Dendritic cell treated with granulocyte-macrophage colony-stimulating factor and Interleukin-4, amounts not matched to agents 40 ng/mL and 50 ng/mL, for 4 days (primary cell): Measurements from ENCODE around the gene SLC23A3.

Experiments used
- H3K27ac Mint-ChIP-seq: one replicate; pipeline ENCODE4 v1.8.0; 2022; ENCODE audit warnings: mild to moderate bottlenecking, mixed read lengths
- H3K27me3 Mint-ChIP-seq: one replicate; pipeline ENCODE4 v1.8.0; 2022; ENCODE audit warnings: mild to moderate bottlenecking, mixed read lengths
- H3K36me3 Mint-ChIP-seq: one replicate; pipeline ENCODE4 v1.8.0; 2022; ENCODE audit warnings: low read depth, mixed read lengths
- H3K4me1 Mint-ChIP-seq: one replicate; pipeline ENCODE4 v1.8.0; 2022; ENCODE audit warnings: low read depth, mixed read lengths
- H3K4me3 Mint-ChIP-seq: one replicate; pipeline ENCODE4 v1.8.0; 2022; ENCODE audit warnings: mild to moderate bottlenecking, moderate library complexity, mixed read lengths
- H3K9me3 Mint-ChIP-seq: one replicate; pipeline ENCODE4 v1.8.0; 2022; ENCODE audit warnings: mixed read lengths
- intact Hi-C: fragments of 100-400 bp; cut with micrococcal nuclease; formaldehyde crosslinking; loops from one replicate; pipeline ENCODE4 v1.15.0; 2022

The SLC23A3 gene

DNA sequence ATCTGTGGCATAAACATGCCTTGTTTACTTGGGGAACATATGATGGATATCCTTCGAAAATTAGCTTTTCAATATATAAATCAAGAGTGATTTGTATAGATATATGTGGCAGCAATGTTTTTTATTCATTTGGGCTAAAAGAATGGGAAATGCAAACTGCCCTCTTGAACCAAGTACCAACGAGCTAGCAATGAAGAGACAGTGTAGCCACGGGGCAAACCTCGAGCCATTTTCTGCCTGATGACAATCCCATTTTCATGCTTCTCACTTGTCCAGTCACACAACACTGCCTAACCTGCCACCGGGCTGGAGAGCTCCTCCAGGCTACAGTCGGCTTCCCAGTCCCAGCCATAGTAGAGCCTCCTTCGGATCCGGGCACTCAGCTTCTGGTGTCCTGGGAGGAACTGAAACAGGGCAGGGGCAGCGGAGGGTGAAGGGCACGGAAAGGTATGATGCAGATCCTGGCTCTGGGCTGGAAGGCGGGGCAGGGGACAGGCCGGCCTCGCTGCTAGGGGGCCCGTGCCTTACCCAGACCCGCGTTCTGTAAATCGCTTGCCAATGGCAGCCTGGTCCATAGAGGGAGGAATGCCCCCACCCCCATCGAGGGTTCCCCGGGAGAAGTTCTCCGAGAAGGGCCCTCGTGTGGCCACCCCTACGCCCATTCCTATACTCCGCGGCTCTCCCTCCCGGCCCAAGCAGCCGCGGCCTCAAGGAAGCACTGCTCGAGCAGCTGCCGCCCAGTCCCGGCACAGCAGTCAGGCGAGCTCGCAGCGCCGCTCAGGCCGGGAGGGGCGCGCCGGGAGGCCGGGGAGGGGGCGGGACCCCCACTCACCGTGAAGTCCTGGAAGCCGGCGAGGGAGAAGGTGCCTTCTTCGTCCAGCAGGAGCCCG is 6.3 kb upstream of the SLC23A3 start:
- intact Hi-C loops, result loop anchor here (1.0 to 10.0 kb wide), 2 partner anchors 16 to 209 kb away; partner anchors contain the start of genes DNPEP and NHEJ1
- H3K27me3 Mint-ChIP-seq, result no peaks in the 10 kb centered on the region
- H3K9me3 Mint-ChIP-seq, result no peaks in the 10 kb centered on the region
- peaks cover 84% of the 10 kb centered on the region for H3K4me1 Mint-ChIP-seq
- H3K4me3 Mint-ChIP-seq, result peak overlapping the region; percentile 88
- peaks cover 92% of the 10 kb centered on the region for H3K36me3 Mint-ChIP-seq
- peak overlapping the region; percentile 99 for H3K27ac Mint-ChIP-seq

DNA sequence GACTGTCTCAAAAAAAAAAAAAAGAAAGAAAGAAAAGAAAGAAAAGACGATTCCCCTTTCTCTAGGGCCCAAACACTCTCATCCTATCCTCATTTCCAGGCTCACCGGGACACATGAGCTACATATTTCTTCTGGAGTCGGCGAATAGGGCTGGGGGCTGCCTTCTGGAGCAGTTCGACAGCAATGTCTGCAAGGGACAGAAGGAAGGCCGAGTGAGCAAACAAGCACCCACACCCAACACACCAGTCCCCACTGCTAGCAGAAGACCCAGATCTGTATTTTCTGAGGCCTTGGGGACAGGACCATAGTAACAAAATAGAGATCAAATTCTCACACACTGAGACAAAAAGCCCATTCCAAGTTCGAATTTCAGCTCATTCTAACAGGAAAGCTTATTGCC is 5.7 kb upstream of the SLC23A3 start:
- Mint-ChIP-seq H3K36me3 (peaks cover 89% of the 10 kb centered on the region), H3K4me3 (peak overlapping the region; percentile 88), H3K27me3 (no peaks in the 10 kb centered on the region), H3K27ac (no peak overlapping the region), H3K9me3 (no peaks in the 10 kb centered on the region), H3K4me1 (peaks cover 80% of the 10 kb centered on the region)
- intact Hi-C loops, result loop anchor here (10.0 kb wide), 1 partner anchor 209 kb away; the partner anchor contains the start of gene DNPEP

DNA sequence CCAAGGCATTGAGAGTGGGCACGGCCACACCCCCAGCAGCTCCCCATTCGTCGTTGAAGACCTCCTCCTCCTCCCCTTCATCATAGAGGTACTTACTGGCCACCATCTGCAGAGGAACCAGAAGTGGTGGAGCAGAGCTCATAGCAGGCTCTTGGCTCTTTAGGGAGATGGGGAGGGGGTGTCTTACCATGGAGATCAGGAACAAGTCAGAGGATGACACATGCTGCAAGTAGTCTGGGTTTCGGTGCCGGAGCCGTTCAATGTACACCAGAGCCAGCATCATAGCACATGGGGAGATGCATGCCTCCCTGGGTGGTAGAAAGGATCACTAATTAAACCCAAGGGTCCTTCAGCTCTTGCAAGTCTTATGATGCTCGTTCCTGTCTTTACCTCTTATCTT is 5.0 kb upstream of the SLC23A3 start:
- intact Hi-C loops, result loop anchor here (10.0 kb wide), 1 partner anchor 210 kb away; the partner anchor contains the start of gene DNPEP
- H3K9me3 Mint-ChIP-seq, result no peaks in the 10 kb centered on the region
- no peak overlapping the region for H3K4me3 Mint-ChIP-seq
- no peaks in the 10 kb centered on the region for H3K27me3 Mint-ChIP-seq
- H3K4me1 Mint-ChIP-seq, result peaks cover 73% of the 10 kb centered on the region
- no peak overlapping the region for H3K27ac Mint-ChIP-seq
- H3K36me3 Mint-ChIP-seq, result peaks cover 82% of the 10 kb centered on the region

DNA sequence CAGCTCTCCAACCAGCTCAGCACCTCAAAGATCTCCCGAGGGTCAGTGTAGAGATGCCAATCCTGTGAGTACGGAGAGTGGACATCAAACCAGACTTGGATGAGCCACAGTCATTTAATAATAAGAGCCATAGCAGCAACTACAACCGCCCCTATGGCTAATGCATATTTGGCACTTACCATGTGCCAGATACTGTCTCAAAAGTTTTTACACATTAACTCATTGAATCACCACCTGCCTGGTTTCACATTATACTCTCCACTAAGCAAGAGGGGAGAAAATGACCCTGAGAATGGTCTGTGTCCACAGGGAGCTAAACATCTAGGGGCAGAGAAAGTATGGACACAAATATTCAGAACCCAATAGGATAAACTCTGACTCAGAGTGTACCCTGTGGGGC is 4.3 kb upstream of the SLC23A3 start:
- Mint-ChIP-seq H3K4me1 (peaks cover 73% of the 10 kb centered on the region), H3K36me3 (peaks cover 75% of the 10 kb centered on the region), H3K9me3 (no peaks in the 10 kb centered on the region), H3K4me3 (peak overlapping the region; percentile 24), H3K27me3 (no peaks in the 10 kb centered on the region), H3K27ac (peak overlapping the region; percentile 20)
- intact Hi-C loops, result loop anchor here (10.0 kb wide), 1 partner anchor 211 kb away; the partner anchor contains the start of gene DNPEP

DNA sequence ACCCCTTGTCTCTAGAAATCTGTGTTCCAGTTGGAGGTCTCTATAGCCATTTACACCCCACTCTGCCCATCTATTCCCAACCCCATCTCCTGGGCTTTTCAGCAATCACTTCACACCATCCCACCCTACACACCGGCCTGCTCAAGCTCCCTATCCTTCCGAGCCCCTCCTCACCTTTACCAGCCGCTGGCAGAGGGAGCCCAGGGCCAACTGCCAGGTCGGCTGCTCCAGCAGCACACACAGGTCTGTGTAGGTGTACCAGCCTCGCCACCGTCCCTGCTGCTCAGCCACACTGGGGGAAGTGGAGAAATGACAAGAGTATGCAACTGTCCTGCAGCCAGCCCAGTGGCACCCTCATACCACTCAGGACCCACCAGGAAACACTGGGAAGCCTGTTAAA is 3.3 kb upstream of the SLC23A3 start:
- peaks cover 75% of the 10 kb centered on the region for H3K4me1 Mint-ChIP-seq
- H3K4me3 Mint-ChIP-seq, result no peak overlapping the region
- intact Hi-C loops, result loop anchor here (10.0 kb wide), 1 partner anchor 212 kb away; the partner anchor contains the start of gene DNPEP
- no peaks in the 10 kb centered on the region for H3K27me3 Mint-ChIP-seq
- H3K36me3 Mint-ChIP-seq, result peaks cover 66% of the 10 kb centered on the region
- H3K27ac Mint-ChIP-seq, result peak overlapping the region; percentile 76
- no peaks in the 10 kb centered on the region for H3K9me3 Mint-ChIP-seq

DNA sequence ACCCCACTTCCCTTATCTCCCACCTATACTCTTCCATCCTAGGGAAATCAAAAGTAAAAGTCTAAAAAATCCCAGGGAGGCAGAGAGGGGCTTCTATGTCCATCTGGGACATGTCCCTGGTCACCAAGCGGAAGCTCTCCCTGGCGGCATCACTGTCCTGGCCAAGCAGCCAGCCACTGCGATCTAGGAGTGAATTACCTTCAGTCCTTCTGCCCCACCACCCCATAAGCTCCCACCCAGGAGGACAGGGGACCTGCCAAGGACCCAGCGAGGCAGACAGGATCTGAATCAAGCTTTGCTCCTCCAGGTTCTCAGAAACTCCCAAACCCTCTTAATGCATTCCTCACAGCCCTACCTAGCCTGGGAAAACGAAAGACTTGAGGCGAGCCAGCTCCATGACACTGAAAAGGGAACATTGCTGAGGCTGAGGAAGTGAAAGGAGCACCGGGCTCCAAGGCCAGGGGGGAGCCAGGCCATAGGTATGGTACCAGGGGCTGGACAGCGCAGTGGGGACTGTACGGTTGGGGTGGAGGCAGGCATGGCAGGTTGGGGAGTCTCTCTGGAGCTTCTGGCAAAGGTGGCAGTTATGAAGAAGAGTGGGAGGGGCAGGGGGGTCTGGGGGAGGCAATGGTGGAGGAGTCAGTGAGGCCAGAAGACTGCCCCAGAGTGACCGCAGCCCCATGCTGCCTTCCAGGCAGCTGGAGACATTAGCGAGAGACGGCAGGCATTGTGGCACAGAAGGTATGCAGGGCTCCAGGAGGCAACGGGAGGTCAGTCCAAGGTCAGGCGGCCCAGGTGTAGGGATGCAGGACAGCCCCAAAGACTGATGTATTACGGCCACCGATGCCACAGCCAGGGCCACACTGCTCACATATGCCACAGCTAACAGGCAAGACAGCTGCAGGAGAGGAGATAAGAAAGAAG is 2.7 kb upstream of the SLC23A3 start:
- Mint-ChIP-seq H3K27me3 (no peaks in the 10 kb centered on the region), H3K4me3 (peak overlapping the region; percentile 39), H3K9me3 (no peaks in the 10 kb centered on the region), H3K4me1 (peaks cover 77% of the 10 kb centered on the region), H3K27ac (peak overlapping the region; percentile 76), H3K36me3 (peaks cover 68% of the 10 kb centered on the region)
- intact Hi-C loops, result loop anchor here (10.0 kb wide), 1 partner anchor 212 kb away; the partner anchor contains the start of gene DNPEP

DNA sequence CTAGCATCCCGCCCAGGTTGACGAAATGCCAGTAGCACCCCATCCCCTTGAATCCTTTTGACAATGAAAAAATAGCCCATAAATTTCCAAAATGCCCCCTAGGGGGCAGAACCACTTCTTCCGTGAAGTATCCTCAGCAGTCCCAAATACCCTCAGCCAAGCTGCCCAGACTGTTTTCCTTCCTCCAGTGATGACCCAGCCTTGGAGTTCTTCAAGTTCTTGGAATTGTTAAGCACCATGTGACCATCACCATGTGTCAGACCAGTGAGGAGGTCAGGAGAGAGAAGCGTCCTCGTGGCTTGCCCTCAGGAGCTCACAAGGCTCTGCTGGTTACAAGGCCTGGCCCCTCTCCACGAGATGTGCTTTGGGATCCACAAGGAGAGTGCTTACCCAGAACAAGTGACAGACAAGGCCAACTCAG is 1.4 kb upstream of the SLC23A3 start:
- peaks cover 60% of the 10 kb centered on the region for H3K36me3 Mint-ChIP-seq

DNA sequence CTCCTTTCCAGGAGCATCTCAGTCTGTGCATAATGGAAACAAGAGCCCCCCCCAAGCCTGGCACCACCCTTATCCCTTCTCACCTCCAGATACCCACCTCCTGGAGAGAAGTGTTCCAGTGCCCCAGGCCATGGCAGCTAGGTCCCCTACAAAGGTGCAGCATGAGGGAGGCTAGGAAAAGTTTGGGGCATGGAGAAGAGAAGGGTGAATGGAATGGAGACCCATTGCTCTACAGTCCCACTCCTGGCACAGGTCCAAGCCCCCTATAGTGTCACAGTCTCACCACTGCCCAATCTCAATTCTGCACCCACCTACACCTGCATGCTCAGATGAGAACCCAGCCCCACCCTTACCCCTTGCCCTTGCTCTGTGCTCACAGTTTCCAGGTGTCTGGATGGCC is 897 bp downstream of the SLC23A3 start:
- Mint-ChIP-seq H3K4me3 (no peak overlapping the region), H3K9me3 (no peaks in the 10 kb centered on the region), H3K4me1 (peaks cover 49% of the 10 kb centered on the region), H3K27me3 (no peaks in the 10 kb centered on the region), H3K27ac (peak overlapping the region; percentile 64), H3K36me3 (peaks cover 44% of the 10 kb centered on the region)
- intact Hi-C loops, result no loop called here

More for the DNA sequence above, 1.4 kb upstream of the SLC23A3 start:
- peaks cover 70% of the 10 kb centered on the region for H3K4me1 Mint-ChIP-seq
- no peaks in the 10 kb centered on the region for H3K27me3 Mint-ChIP-seq
- H3K4me3 Mint-ChIP-seq, result no peak overlapping the region
- peak overlapping the region; percentile 76 for H3K27ac Mint-ChIP-seq
- intact Hi-C loops, result loop anchor here (10.0 kb wide), 1 partner anchor 214 kb away; the partner anchor contains the start of gene DNPEP
- no peaks in the 10 kb centered on the region for H3K9me3 Mint-ChIP-seq

DNA sequence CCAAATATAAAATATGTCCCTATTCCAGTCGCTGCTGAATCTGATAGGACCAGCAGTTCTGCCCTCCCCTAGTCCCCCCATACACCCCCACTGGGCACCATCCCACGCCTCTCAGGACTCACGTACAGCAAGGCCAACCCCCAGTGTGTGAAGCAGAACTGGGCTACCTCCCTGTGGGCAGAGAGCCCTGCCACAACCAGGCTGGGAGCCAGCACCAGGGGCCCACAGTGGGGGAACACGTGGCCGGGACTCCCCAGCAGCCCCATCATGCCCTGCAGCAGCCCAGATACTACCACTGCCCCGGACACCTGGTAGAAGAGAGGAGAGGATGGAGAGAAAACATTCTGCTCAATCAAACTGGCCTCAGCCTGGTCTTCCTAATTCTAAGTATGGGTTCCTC is 1.3 kb downstream of the SLC23A3 start:
- H3K4me3 Mint-ChIP-seq, result no peak overlapping the region
- peak overlapping the region; percentile 64 for H3K27ac Mint-ChIP-seq
- intact Hi-C loops, result no loop called here
- H3K4me1 Mint-ChIP-seq, result peaks cover 46% of the 10 kb centered on the region
- H3K36me3 Mint-ChIP-seq, result peaks cover 40% of the 10 kb centered on the region
- no peaks in the 10 kb centered on the region for H3K9me3 Mint-ChIP-seq
- no peaks in the 10 kb centered on the region for H3K27me3 Mint-ChIP-seq

DNA sequence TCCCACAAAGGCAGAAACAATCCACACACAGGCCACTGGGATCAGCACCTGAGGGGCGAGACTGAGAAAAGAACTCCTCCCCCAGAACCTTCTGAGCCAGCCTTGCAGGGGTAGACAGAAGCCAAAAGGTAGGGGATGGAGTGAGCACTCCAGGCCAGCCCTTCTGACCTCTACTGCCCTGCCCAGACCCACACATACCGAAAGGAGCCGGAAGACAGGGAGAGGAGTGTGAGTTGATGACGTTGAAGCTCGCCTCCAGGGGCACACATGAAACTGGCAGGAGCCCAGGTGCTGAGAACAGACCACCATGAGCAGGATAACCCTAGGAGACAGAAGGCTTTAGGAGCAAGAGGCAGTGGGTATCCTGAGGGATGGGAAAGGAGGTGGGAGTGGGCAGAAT is 1.8 kb downstream of the SLC23A3 start:
- no peak overlapping the region for H3K4me3 Mint-ChIP-seq
- no peaks in the 10 kb centered on the region for H3K9me3 Mint-ChIP-seq
- peak overlapping the region; percentile 64 for H3K27ac Mint-ChIP-seq
- peaks cover 35% of the 10 kb centered on the region for H3K36me3 Mint-ChIP-seq
- intact Hi-C loops, result no loop called here
- peaks cover 41% of the 10 kb centered on the region for H3K4me1 Mint-ChIP-seq
- H3K27me3 Mint-ChIP-seq, result no peaks in the 10 kb centered on the region

DNA sequence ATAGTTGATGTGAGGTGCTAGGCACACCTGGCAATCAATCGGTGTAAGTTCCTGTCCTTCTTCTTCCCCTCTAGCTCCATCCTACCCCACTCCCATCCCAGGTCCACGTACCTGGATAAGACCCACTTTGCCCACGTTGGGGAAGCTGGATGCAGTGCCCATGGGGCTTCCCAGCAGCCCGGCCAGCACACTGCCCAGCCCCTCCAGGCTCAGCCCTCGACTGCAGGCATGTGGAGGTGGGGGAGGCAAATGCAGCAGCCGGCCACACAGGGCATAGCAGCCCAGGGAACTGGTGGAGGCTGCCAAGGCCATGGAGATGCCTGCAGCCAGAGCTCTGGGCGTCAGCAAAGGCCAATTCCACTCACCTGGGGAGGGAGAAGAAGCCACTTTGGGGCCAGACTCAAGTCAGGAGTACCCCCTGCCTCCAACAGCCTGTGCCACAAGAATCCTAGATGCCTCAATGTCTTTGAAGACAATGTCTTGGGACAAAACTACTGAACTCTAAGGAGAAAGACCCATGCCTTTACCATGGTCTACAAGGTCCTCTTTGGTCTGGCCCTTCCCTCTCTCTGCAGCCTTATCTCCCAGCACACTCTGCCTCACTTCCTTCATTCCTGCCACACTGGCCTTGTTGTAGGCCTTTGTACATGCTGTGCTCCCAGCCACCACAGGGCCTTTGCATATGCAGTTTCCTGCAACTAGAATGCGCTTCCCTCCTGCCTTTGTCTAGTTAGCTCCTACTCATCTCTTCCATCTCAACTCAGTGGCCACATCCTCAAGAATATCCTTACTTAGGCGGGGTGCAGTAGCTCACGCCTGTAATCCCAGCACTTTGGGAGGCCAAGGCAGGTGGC is 4.5 kb downstream of the SLC23A3 start:
- H3K4me1 Mint-ChIP-seq, result peaks cover 29% of the 10 kb centered on the region
- H3K36me3 Mint-ChIP-seq, result peaks cover 19% of the 10 kb centered on the region
- H3K4me3 Mint-ChIP-seq, result no peak overlapping the region
- H3K9me3 Mint-ChIP-seq, result no peaks in the 10 kb centered on the region
- intact Hi-C loops, result no loop called here
- no peak overlapping the region for H3K27ac Mint-ChIP-seq
- no peaks in the 10 kb centered on the region for H3K27me3 Mint-ChIP-seq

DNA sequence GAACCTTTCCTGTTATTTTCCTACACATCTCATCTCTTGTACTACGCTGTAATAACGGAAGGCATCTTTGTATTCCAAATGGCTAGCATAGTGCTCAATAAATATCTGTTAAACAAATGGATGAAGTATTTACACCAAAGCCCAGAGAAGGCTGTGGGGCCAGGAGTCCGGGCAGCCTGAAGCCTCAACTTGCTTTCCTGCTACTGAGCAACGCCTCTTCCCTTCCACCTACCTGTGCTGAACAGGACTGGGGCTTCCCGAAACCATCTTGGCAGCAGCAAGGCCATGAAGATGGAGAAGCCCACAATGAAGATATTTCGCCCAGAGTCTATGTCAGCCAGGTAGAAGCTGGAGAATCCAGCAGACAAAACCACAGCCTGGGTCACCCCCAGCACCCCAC is 6.7 kb downstream of the SLC23A3 start:
- Mint-ChIP-seq H3K27me3 (no peaks in the 10 kb centered on the region), H3K4me1 (peaks cover 20% of the 10 kb centered on the region), H3K4me3 (no peak overlapping the region), H3K9me3 (no peaks in the 10 kb centered on the region), H3K36me3 (peaks cover 20% of the 10 kb centered on the region), H3K27ac (no peak overlapping the region)
- intact Hi-C loops, result no loop called here

DNA sequence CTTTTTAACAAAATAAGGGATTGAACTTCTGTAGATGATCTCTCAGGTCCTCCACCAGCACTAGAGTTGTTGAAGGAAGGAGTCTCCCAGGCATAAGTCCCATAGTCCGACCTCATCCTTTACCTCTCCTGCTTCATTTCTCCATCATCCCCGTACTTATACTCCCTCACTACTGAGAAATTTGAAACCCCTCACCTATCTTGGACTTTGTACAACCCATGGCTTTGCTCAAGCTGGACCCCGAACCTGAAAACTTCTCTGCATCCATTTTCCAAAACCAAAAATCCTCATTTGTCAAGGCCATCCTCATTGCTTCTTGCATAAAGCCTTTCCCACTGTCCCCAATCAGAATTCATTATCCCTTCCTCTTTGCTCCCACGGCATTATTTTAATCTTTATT is 8.7 kb downstream of the SLC23A3 start:
- H3K9me3 Mint-ChIP-seq, result no peaks in the 10 kb centered on the region
- no peaks in the 10 kb centered on the region for H3K27me3 Mint-ChIP-seq
- intact Hi-C loops, result loop anchor here (2.0 kb wide), 1 partner anchor 58 kb away; the partner anchor contains the start of gene ABCB6
- H3K4me3 Mint-ChIP-seq, result peak overlapping the region; percentile 84
- H3K27ac Mint-ChIP-seq, result peak overlapping the region; percentile 90
- H3K36me3 Mint-ChIP-seq, result peaks cover 35% of the 10 kb centered on the region
- peaks cover 19% of the 10 kb centered on the region for H3K4me1 Mint-ChIP-seq
